ENCODE data around the gene NID2.

NID2 gene

GRCh38 chr14:52058341-52058740, 10.5 kb downstream of the NID2 start:
- no peak for DNase-seq (ENCODE audit: low read depth in 2 of 2)

- no peak for DNase-seq (ENCODE audit: low read depth in 2 of 2)
These were observed 13.7 kb downstream of the NID2 start for GRCh38 chr14:52055167-52055566.

GRCh38 chr14:52054678-52055077, 14.2 kb downstream of the NID2 start:
- DNase-seq (ENCODE audit: low read depth in 2 of 2), result no peak

GRCh38 chr14:52053044-52053443, 15.8 kb downstream of the NID2 start:
- no peak for DNase-seq (ENCODE audit: low read depth in 2 of 2)

GRCh38 chr14:52052288-52052943, 16.4 kb downstream of the NID2 start:
- no peak for DNase-seq (ENCODE audit: low read depth in 2 of 2)

DNA sequence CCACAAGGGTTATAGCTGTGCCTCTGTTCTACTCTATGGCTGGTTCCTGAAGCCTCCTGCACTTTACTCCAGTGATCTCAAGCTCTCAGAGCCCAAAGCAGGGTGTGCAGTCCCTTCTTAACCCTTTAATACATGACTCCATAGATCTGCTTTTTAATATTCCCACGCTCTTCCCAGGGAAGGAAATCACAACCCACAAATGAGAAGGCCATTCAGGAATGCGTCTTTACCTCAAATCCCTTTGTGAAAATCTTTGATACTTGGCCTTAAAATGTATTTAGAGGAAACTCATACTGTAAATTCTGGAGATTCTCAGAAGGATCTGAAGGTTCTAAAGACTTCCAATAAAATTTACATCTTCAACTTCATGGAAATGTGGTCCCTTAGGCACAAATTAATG, 17.0 kb downstream of the NID2 start:
- no peak for DNase-seq (ENCODE audit: low read depth in 2 of 2)

DNA sequence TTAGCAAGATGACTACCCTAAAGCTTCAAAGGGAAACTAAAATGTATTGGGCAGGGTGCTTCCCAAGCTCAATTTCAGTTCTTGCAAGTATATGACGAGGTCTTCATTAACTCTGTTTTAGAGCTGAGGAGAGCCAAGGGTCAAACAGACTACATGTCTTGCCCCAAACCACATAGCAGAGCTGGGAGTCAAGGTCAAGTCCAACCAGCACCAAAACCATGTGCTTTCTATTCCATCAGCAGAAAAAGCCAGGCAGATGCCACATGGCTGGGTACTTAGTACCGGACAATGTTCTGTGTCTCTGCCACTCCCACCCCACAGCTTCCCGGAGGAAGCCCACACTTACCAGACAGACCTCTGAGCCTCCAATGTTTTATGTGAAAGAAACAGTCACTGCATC, 17.6 kb downstream of the NID2 start:
- DNase-seq (ENCODE audit: low read depth in 2 of 2), result no peak

GRCh38 chr14:52049721-52050588, 18.9 kb downstream of the NID2 start:
- DNase-seq (ENCODE audit: low read depth in 2 of 2), result no peak

DNA sequence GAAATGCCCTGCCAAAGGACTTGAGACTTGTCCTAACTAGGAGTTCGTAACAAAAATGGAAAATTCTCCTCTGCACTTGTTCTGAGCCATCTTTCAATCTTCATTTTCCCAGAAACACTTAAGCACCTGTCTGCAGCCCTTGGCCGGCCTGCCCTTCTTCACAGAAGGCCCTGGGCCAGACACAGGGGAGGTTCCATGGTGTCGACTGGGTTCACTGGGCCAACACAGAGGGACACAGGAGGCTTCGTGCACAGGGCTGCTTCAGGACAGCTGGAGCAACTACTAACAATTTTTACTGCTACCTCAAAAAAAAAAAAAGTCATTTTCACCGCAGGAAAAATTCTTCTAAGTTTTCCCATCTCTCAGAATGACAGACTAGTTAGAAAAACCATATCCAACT, 19.6 kb downstream of the NID2 start:
- no peak for DNase-seq (ENCODE audit: low read depth in 2 of 2)

DNA sequence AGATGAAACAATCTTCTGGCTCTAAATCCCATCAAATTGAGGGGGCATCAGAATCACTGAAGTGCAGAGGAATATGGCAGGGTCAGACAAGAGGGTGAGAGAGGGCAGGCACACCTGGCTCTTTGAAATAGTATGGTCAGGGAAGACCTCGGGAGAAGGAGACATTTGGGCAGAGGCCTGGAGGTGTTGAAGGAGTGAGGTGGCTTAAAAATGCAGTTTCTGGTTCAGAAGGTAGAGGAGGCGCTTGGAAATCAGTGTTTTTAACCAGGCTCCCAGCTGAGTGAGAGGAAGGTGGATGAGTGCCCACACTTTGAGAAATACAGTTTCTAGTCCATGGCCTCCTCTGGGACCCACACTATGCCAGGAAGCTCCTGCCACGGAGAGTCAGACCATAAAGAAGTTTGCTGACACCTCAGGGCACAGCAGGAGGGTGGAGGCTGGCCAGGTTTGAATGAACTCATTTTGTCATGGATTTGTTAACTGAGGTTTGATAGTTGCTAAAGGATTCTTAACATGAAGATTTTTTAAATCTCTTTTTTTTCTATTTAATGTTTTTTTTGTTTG, 20.1 kb downstream of the NID2 start:
- no peak for DNase-seq (ENCODE audit: low read depth in 2 of 2)

DNA sequence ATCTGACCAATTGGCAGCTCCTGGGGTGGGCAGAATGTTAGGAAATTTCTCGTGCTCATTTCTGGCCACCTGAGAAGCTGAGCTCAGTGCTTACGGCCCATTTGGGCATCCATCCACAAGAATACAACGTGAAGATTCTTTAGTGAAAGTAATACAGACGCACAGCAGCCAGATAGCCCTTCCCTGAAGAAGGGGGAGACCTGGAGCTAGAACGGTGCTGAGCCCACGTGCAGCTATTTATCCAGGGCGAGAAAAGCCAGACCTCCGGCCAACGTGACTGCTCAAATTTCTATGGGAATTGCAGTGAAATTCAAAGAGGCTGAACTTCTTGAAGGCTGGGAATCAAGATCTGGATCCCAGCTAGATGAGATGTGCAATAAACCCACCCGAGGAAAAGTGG, 20.7 kb downstream of the NID2 start:
- no peak for DNase-seq (ENCODE audit: low read depth in 2 of 2)

- no peak for DNase-seq (ENCODE audit: low read depth in 2 of 2)
These were observed 22.4 kb downstream of the NID2 start for GRCh38 chr14:52046376-52046917.

DNA sequence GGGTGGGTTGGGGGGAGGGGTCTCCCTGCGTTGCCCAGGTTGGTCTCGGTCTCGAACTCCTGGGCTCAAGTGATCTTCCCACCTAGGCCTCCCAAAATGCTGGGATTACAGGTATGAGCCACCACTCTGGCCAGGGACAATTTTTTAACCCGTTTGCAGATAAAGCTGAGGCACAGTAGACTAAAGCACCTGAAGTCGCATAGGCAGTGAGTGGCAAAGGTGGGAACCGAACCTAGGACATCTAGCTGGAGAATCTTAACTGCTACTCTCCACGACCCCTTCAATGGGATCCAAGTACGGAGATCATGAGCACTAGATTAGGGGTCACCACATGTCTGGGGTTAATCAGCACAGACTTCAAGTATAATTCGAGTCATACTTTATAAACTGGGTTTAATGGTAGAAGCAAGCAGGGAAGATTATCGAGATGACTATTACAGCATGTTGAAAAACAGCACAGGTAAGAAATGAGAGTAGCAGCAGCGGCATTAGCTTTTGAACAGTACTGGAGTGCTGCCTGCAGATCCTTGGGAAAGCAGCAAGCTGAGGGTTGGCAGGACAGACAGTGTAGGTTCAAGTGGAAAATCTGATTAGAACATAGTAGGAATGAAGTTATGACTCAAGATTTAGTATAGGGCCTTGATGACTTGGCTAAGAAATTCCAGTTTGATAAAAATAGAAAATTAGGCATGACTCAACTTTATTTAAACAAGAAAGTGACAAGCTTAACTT, 23.9 kb downstream of the NID2 start:
- no peak for DNase-seq (ENCODE audit: low read depth in 2 of 2)

DNA sequence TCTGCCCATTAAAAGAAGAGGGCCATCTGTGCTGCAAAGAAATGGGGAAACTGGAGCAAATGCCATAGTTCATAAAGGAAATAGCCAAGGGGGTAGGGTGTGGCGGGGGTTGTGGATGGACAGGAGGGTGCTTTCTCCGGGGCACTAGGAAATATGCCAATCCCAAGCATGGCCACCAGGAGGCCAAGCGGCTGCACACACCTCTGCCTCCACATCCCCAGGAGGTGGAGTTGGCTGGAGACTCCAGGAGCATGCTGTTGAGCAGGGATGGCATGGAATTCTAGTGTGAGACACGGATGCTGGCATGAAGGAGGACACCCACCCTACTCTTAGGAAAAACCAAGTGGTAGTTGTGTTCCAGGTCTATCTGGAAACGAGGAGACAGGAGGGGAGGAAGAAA, 25.2 kb downstream of the NID2 start:
- peak; percentile 27 to 34 for DNase-seq (ENCODE audit: low read depth in 2 of 2)

- DNase-seq (ENCODE audit: low read depth in 2 of 2), result no peak
These were observed 26.2 kb downstream of the NID2 start for GRCh38 chr14:52042371-52043289.

DNA sequence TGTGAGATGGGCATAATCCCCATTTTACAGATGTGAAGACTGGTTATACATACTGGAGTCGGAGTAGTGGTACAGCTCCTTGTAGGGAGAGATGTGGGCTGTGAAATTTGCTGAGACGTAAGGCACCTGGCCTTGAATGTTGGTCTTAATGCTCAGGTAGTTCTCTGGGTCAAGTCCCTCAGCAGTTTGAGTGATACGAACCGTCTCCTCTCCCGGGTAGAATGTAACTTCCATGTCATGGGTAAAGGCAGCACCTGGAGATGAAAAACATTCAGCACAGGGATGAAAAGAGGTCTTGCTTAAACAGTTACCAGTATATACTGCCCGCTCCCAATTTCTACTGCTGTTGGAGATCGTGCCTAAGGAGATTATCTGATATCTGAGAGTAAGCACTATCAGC, 28.3 kb downstream of the NID2 start:
- no peak for DNase-seq (ENCODE audit: low read depth in 2 of 2)

DNA sequence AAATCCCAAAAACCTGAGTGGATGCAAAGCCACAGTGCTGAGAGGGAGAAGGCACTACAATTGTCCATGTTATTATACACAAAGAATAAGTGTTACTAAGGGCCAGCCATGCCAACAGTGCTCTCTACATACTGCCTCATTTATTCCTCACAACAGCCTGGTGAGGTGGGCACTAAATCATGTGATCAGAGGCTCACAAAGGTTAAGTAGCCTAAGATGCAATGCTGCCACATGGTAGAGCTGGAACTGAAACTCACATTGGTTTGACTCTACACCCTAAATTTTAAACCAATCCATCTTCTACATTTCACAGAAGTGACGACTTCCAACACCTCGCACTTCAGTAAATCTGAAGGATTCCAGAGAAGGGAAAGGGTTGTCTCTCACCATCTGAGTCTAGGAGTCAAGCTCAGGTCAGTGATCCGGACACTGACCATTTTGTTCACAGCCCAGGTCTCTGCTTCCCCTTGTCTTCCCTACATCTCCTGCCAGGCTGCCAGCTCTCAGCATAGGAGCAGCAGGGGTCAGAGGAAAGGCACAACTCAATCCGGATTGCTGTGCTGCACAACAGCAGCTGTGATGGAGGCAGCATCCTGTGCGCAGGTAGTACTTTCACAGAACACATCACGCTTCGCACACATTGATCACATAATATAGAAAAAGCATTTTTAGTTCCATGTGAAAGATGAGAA, 29.6 kb downstream of the NID2 start:
- DNase-seq (ENCODE audit: low read depth in 2 of 2), result no peak

GRCh38 chr14:52033101-52033642, 35.7 kb downstream of the NID2 start:
- no peak for DNase-seq (ENCODE audit: low read depth in 2 of 2)

DNA sequence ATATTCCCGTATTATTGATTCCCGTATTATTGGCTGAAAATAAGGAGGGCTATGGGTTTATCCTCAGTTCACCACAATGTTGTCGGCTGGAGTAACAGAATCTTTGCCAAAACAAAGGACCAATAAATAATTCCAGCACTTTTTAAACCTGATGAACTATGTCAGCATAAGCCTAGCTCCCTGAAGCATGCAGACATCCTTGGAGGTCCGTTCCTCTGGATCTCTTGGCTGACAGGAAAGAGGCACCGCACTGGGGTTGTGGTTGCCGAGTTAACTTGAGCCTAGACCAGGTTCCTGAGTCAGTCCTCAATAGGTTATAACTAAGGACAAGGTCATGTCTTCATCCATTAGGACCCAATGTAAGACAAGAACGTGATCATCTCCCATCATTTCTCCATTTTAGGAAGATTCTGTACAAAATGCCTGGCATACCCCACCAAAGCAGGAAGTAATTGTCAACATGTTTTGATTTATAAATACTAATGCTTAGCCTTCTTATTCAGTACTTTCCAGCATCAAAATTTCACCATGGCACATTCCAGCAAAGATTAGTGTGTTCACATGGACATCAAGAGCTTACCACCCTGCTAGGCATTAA, 36.6 kb downstream of the NID2 start:
- DNase-seq (ENCODE audit: low read depth in 2 of 2), result no peak

GRCh38 chr14:52031781-52032180, 37.1 kb downstream of the NID2 start:
- no peak for DNase-seq (ENCODE audit: low read depth in 2 of 2)
